K562 (cell line): ENCODE measurements around the gene CKAP5. TPM values are rescaled to one million over a fixed set of nuclear protein-coding genes. Genes with fewer than 3 reads are reported as not detected.

ENCODE experiments used
- AFF1 ChIP-seq, 2 experiments: fragments of 450-650 bp; IDR thresholded peaks; 2 replicates each; pipeline ENCODE4 v1.6.1; 2018; ENCODE audit warnings: mild to moderate bottlenecking in 2 of 2, low read depth in 1 of 2; ENCODE audit not compliant: partially characterized antibody in 2 of 2
- FOXA1 ChIP-seq: fragments of 450-650 bp; IDR thresholded peaks from 2 replicates; pipeline ENCODE4 v1.6.1; 2016; ENCODE audit warnings: mild to moderate bottlenecking, borderline replicate concordance
- GABPA ChIP-seq: fragments of 200-800 bp; sonication (Bioruptor generic); conservative IDR thresholded peaks from 2 replicates; pipeline ENCODE4 v1.6.1; 2016; ENCODE audit warnings: low read depth, missing genetic modification characterization, missing compliant biosample characterization
- MBD1 ChIP-seq: fragments of 250-450 bp; sonication (Bioruptor Pico); IDR thresholded peaks from 2 replicates; pipeline ENCODE4 v1.8.0; 2022; ENCODE audit warnings: inconsistent platforms
- MLLT1 ChIP-seq, 2 experiments: fragments of 450-650 bp; IDR thresholded peaks; 2 replicates each; pipeline ENCODE4 v1.6.1; 2016
- RBM22 ChIP-seq: fragments of 200-400 bp; formaldehyde crosslinking; IDR thresholded peaks from 2 replicates; pipeline ENCODE4 v1.6.1; 2018; ENCODE audit warnings: low read length, low read depth; ENCODE audit not compliant: poor library complexity, severe bottlenecking
- SMARCE1 ChIP-seq: fragments of 450-650 bp; IDR thresholded peaks from 2 replicates; pipeline ENCODE4 v1.7.1; 2016; ENCODE audit warnings: mild to moderate bottlenecking
- SRSF3 ChIP-seq: fragments of 200-400 bp; formaldehyde crosslinking; IDR thresholded peaks from 2 replicates; pipeline ENCODE4 v1.6.1; 2016; ENCODE audit warnings: mild to moderate bottlenecking, low read length, moderate library complexity; ENCODE audit not compliant: insufficient read depth
- TOE1 ChIP-seq, 2 experiments: fragments of 450-650 bp in 1 of 2; sonication (generic) in 1 of 2; formaldehyde crosslinking in 1 of 2; IDR thresholded peaks; 2 replicates each; pipeline versions ENCODE4 v1.7.1 to v1.8.0; 2016 to 2022; ENCODE audit warnings: borderline replicate concordance in 2 of 2, mild to moderate bottlenecking in 2 of 2, antibody characterized with exemption in 1 of 2, inconsistent platforms in 1 of 2, low read depth in 1 of 2, missing genetic modification reagents in 1 of 2, moderate library complexity in 1 of 2
- TRIM28 ChIP-seq: fragments of 450-650 bp; IDR thresholded peaks from 2 replicates; pipeline ENCODE4 v1.6.1; 2017
- YY1 ChIP-seq, 3 experiments: IDR thresholded peaks; 2 replicates each; pipeline ENCODE4 v1.6.1; 2011; ENCODE audit warnings: low read length in 2 of 3, mild to moderate bottlenecking in 2 of 3, moderate library complexity in 2 of 3, borderline replicate concordance in 1 of 3, control low read depth in 1 of 3, low read depth in 1 of 3; ENCODE audit not compliant: insufficient read depth in 3 of 3, insufficient replicate concordance in 2 of 3, control insufficient read depth in 1 of 3, insufficient read length in 1 of 3; ENCODE audit errors: extremely low read depth in 1 of 3
- ZNF197 ChIP-seq: fragments of 200-800 bp; sonication (Bioruptor generic); IDR thresholded peaks from 2 replicates; pipeline ENCODE4 v1.6.1; 2016; ENCODE audit warnings: low read depth, missing genetic modification characterization, missing compliant biosample characterization
- ZNF253 ChIP-seq: fragments of 250-450 bp; sonication (Bioruptor Pico); conservative IDR thresholded peaks from 2 replicates; pipeline ENCODE4 v1.6.1; 2021; ENCODE audit warnings: mild to moderate bottlenecking
- ZNF354B ChIP-seq: fragments of 250-450 bp; sonication (Bioruptor Pico); IDR thresholded peaks from 2 replicates; pipeline ENCODE4 v1.4.0; 2020
- ZNF57 ChIP-seq: fragments of 450-650 bp; formaldehyde crosslinking; IDR thresholded peaks from 2 replicates; pipeline ENCODE4 v1.4.0; 2020; ENCODE audit warnings: mild to moderate bottlenecking, moderate library complexity
- ZNF589 ChIP-seq: fragments of 200-800 bp; sonication (Bioruptor generic); IDR thresholded peaks from 2 replicates; pipeline ENCODE4 v1.6.1; 2016; ENCODE audit warnings: low read depth, missing genetic modification characterization, missing compliant biosample characterization
- polyA plus RNA-seq, 8 experiments: library from polyadenylated mRNA; depleted of rRNA in 4 of 8; stranded (reverse) in 5 of 8; unstranded in 3 of 8; fragments of >200 nt; fragmentation: Nextera tagmentation in 2 of 8; fragmentation: Illumina TruSeq in 1 of 8; extraction: Ambion mirVana in 2 of 8; extraction: Trizol in 1 of 8; gene quantifications; 2 replicates each; pipeline versions ENCODE4 v1.2.1 to v1.2.3, GENCODE V29; 2011 to 2014; ENCODE audit warnings: inconsistent platforms in 1 of 8, missing spikeins in 1 of 8
- total RNA-seq, 7 experiments: library from RNA; depleted of rRNA in 6 of 7; stranded (reverse); fragments of >200 nt in 6 of 7; fragmentation: Illumina TruSeq in 2 of 7; extraction: Trizol in 2 of 7; gene quantifications; 2 replicates each; pipeline versions ENCODE4 v1.2.1 to v1.2.3, GENCODE V29; 2011 to 2021; ENCODE audit warnings: low replicate concordance in 1 of 7

CKAP5 gene
- total and polyA plus RNA-seq, 9 of the 15 experiments (the other 6 are each of a cell fraction or from before 2014, with no cell fraction given) = 60.1 to 239 (median 139) TPM

GRCh38 chr11:46700241-46701077 lies 145.6 kb downstream of the CKAP5 start, which contains the start of the genes ARHGAP1 and ZNF408 (continued):
- peak; percentile 96 for TF ChIP-seq TOE1 (IDR thresholded peaks at IDR 0.05; ENCODE audit: borderline replicate concordance)
- TF ChIP-seq TOE1 (CRISPR knock-in tag; IDR thresholded peaks at IDR 0.05; ENCODE audit: borderline replicate concordance, low read depth) = no peak
- TF ChIP-seq ZNF253 (CRISPR knock-in tag) = no peak
- TF ChIP-seq RBM22 = no peak
- TF ChIP-seq MBD1 (CRISPR knock-in tag) = no peak
- TF ChIP-seq YY1 (IDR thresholded peaks at IDR 0.05; ENCODE audit: borderline replicate concordance in 1 of 3, control insufficient read depth in 1 of 3, extremely low read depth in 1 of 3, insufficient read depth in 3 of 3, insufficient read length in 1 of 3, insufficient replicate concordance in 2 of 3, low read depth in 1 of 3, low read length in 2 of 3) = peak in 2 of 3 experiments; percentile 48 to 80
- TF ChIP-seq TRIM28 = peak; percentile 81; the same call in 1 of the 2 replicates
- no peak for TF ChIP-seq MLLT1 (IDR thresholded peaks at IDR 0.05)
- TF ChIP-seq GABPA = peak; percentile 99
- TF ChIP-seq ZNF57 (CRISPR knock-in tag) = 0 out of 2 replicates have a peak, but pooled peaks have one; percentile 14
- no peak for TF ChIP-seq ZNF589
- no peak for TF ChIP-seq ZNF354B
- TF ChIP-seq FOXA1 = no peak
- TF ChIP-seq SRSF3 = no peak
- TF ChIP-seq AFF1 (IDR thresholded peaks at IDR 0.05; ENCODE audit: low read depth in 1 of 2, partially characterized antibody in 2 of 2) = peak; percentile 6 to 95
- TF ChIP-seq ZNF197 (CRISPR knock-in tag) = 0 out of 2 replicates have a peak, but pooled peaks have one; percentile 20
- no peak for TF ChIP-seq SMARCE1
